T-cell (primary cell): ENCODE results near the gene FIZ1. TPM values are rescaled to one million over a fixed set of nuclear protein-coding genes. Genes with fewer than 3 reads are reported as not detected.

Source experiments
- ATAC-seq, 4 experiments: fragments of 200-7000 bp in 3 of 4; fragments of 150-1000 bp in 1 of 4; cut with Tn5 transposase; replicated peaks in 1 of 4; 1 replicate in 3 of 4; 2 replicates in 1 of 4; pipeline ENCODE4 v1.10.0; 2021; ENCODE audit warnings: moderate library complexity in 3 of 4, mild to moderate bottlenecking in 2 of 4, moderate number of reproducible peaks in 1 of 4
- CTCF ChIA-PET, 2 donors: fragments of 300-600 bp; sonication (Branson Sonifier 250); formaldehyde crosslinking; loops; one replicate each; lab custom pipeline; 2022; ENCODE audit warnings: antibody characterized with exemption in 2 of 2; lab: Charles Lee
- POLR2A ChIA-PET, 2 donors: fragments of 300-600 bp; sonication (Branson Sonifier 250); formaldehyde crosslinking; loops; one replicate each; lab custom pipeline; 2022; ENCODE audit warnings: antibody characterized with exemption in 2 of 2; lab: Charles Lee
- DNase-seq, 35 experiments: peaks; one replicate each; pipeline versions ENCODE4 v3.0.0 to v3.0.0-alpha.2; 2013 to 2023
- H3K27ac ChIP-seq: one replicate; pipeline ENCODE4 v1.5.1; 2013; ENCODE audit warnings: low read length
- H3K27me3 ChIP-seq, 2 experiments: replicated peaks in 1 of 2; 1 replicate in 1 of 2; 2 replicates in 1 of 2; pipeline versions ENCODE4 v1.6.1 to v1.7.0; 2013; ENCODE audit warnings: low read length in 1 of 2, mixed read lengths in 1 of 2; ENCODE audit not compliant: control insufficient read depth in 2 of 2, insufficient read depth in 2 of 2; ENCODE audit errors: extremely low read depth in 1 of 2
- H3K36me3 ChIP-seq, 2 donors: 1 replicate in 1 of 2; 2 replicates in 1 of 2; pipeline versions ENCODE4 v1.6.1 to v1.7.0; 2013; ENCODE audit warnings: low read length in 1 of 2; ENCODE audit not compliant: control insufficient read depth in 2 of 2, insufficient read depth in 1 of 2; ENCODE audit errors: extremely low read depth in 1 of 2
- H3K4me1 ChIP-seq, 2 experiments: 1 replicate in 1 of 2; 2 replicates in 1 of 2; pipeline versions ENCODE4 v1.6.1 to v1.7.0; 2013; ENCODE audit warnings: low read length in 2 of 2, mixed read lengths in 1 of 2; ENCODE audit not compliant: insufficient read depth in 2 of 2, control insufficient read depth in 1 of 2; ENCODE audit errors: extremely low read depth in 1 of 2
- H3K4me3 ChIP-seq, 2 donors: 1 replicate in 1 of 2; 2 replicates in 1 of 2; pipeline versions ENCODE4 v1.5.1 to v1.7.0; 2013; ENCODE audit warnings: mild to moderate bottlenecking in 2 of 2, low read length in 1 of 2, moderate library complexity in 1 of 2; ENCODE audit not compliant: control insufficient read depth in 1 of 2; ENCODE audit errors: extremely low read depth in 1 of 2
- H3K9me3 ChIP-seq: 2 replicates; pipeline ENCODE4 v1.7.0; 2013
- H3K27ac Mint-ChIP-seq, 2 donors: one replicate each; pipeline ENCODE4 v1.8.0; 2020 to 2021; ENCODE audit warnings: mild to moderate bottlenecking in 2 of 2, mixed read lengths in 2 of 2
- H3K27me3 Mint-ChIP-seq, 2 donors: one replicate each; pipeline ENCODE4 v1.8.0; 2021 to 2022; ENCODE audit warnings: mixed read lengths in 2 of 2
- H3K36me3 Mint-ChIP-seq: one replicate; pipeline ENCODE4 v1.8.0; 2021; ENCODE audit warnings: mixed read lengths
- H3K4me1 Mint-ChIP-seq, 3 donors: one replicate each; pipeline ENCODE4 v1.8.0; 2020 to 2022; ENCODE audit warnings: mixed read lengths in 3 of 3, mild to moderate bottlenecking in 1 of 3
- H3K4me3 Mint-ChIP-seq, 3 donors: one replicate each; pipeline ENCODE4 v1.8.0; 2020 to 2022; ENCODE audit warnings: mild to moderate bottlenecking in 3 of 3, mixed read lengths in 3 of 3, moderate library complexity in 3 of 3
- H3K9me3 Mint-ChIP-seq, 3 donors: one replicate each; pipeline ENCODE4 v1.8.0; 2020 to 2022; ENCODE audit warnings: mixed read lengths in 3 of 3
- WGBS: methylation state at CpG from one replicate; pipeline ENCODE4 v1.1.5; 2013; ENCODE audit warnings: missing lambda C conversion rate; ENCODE audit not compliant: insufficient coverage; 5-methylcytosine and 5-hydroxymethylcytosine counted together
- total RNA-seq, 35 experiments: library from RNA in 6 of 35; stranded (reverse) in 6 of 35; fragments of 120-200 nt in 1 of 35; gene quantifications; one replicate each; pipeline versions ENCODE4 v1.2.1 to v1.2.4 and lab custom pipeline; 2013 to 2026

FIZ1 gene
- total RNA-seq, 5 donors from 2014 or later (not counting 1 experiment from before 2014, with no cell fraction given), result 9.8 to 27.7 (median 19.0) TPM

- DNase-seq (peak in 4 of 35 experiments; percentile 36 to 64 (median 40)), ATAC-seq (peak; percentile 1 to 7 (median 4))
- Mint-ChIP-seq H3K36me3 (peaks cover 15% of the 10 kb centered on the region), H3K4me3 (peak overlapping the region; percentile 79 to 88 (median 84)), H3K27me3 (peaks cover 0 to 2% of the 10 kb centered on the region in 2 donors), H3K4me1 (peaks cover 57 to 69% (median 67%) of the 10 kb centered on the region in 3 donors), H3K27ac (peak overlapping the region; percentile 90 to 93), H3K9me3 (no peaks in the 10 kb centered on the region)
- Histone ChIP-seq H3K4me3 (peak overlapping the region; percentile 66 to 79), H3K36me3 (peaks cover 10 to 13% of the 10 kb centered on the region in 2 donors), H3K4me1 (peaks cover 22 to 71% of the 10 kb centered on the region in 2 experiments), H3K9me3 (no peaks in the 10 kb centered on the region), H3K27ac (peak overlapping the region; percentile 63), H3K27me3 (no peaks in the 10 kb centered on the region)
- POLR2A ChIA-PET, result no interaction called here
- CTCF ChIA-PET, result interaction anchor here in 1 of 2 donors (1.5 to 1.7 kb wide), 2 partner anchors 9 to 13 kb away, joined by 4 read pairs; partner anchors contain the start of gene U2AF2
- WGBS, result 0% methylated on average over 25 of the region's 25 CpGs
Observed at GRCh38 chr19:55641426-55642152, 42.3 kb upstream of the FIZ1 start.

DNA sequence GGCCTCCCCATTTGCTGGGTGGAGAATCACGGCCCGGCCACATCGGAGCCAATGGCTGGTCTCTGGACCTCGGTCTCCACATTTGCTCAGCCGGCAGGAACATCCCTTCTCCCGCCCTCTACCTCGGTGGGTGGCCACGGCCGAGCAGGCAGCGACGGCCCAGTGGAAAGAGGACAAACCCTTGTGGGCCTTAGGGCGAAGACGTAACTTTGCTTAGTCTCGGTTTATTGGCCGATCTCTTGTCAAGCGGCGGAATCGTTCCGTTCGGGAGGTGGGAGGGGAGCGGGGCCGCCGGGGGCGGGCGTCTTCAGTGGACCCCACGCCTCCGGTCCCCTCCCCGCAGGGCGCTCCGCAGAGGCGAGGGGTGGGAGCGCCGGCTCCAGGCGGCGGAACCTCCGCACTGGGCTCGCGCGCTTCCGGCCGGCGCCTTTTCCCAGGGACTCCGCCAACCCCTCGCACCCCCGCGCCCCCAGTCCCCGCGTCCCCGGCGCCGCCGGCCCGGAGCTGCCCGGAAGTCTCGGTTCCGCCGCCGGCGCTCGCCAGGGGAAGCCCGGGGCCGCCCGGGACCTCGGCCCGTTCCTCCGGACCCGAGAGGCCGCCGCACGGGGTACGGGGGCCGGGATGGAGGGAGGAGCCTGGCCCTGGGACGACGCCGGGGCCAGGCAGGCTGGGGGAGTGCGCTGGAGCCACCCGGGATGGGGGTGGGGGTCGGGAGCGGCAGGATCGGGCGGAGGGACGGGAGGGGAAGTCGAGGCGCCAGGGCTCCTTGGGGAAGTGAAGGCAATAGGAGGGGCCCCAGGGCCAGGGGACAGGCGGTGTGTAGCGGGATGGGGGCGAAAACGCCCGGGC, 41.5 kb upstream of the FIZ1 start, which contains the start of gene ZNF580:
Gene ZNF580, plus strand, starts transcription at position 426 of the 849 bp plus-strand sequence. CDS start 1,507 bp downstream, outside the sequence.
- Mint-ChIP-seq H3K36me3 (peaks cover 18% of the 10 kb centered on the region), H3K27ac (peak within 1 kb of the TSS; percentile 90 to 93), H3K27me3 (peaks cover 0 to 2% of the 10 kb centered on the region in 2 donors), H3K4me1 (peaks cover 65 to 77% (median 75%) of the 10 kb centered on the region in 3 donors), H3K9me3 (no peaks in the 10 kb centered on the region), H3K4me3 (peak within 1 kb of the TSS; percentile 79 to 88 (median 84))
- POLR2A ChIA-PET, result interaction anchor here in 1 of 2 donors (0.6 kb wide), 1 partner anchor 1121 kb away, joined by 3 read pairs; no protein-coding TSS in a partner anchor
- no peaks in the 10 kb centered on the region for H3K9me3 ChIP-seq
- H3K27me3 ChIP-seq, result no peaks in the 10 kb centered on the region
- H3K4me3 ChIP-seq, result peak within 1 kb of the TSS; percentile 66 to 79
- H3K4me1 ChIP-seq, result peaks cover 29 to 79% of the 10 kb centered on the region in 2 experiments
- peaks cover 10 to 13% of the 10 kb centered on the region in 2 donors for H3K36me3 ChIP-seq
- DNase-seq, result peak in 13 of 35 experiments; percentile 16 to 70 (median 49)
- WGBS, result 2% methylated on average over 72 of the region's 89 CpGs
- peak; percentile 18 to 39 (median 30) for ATAC-seq
- peak within 1 kb of the TSS; percentile 67 for H3K27ac ChIP-seq
- CTCF ChIA-PET, result interaction anchor here in 1 of 2 donors (1.0 to 1.1 kb wide), 2 partner anchors 9 to 16 kb away, joined by 3 to 5 read pairs; partner anchors contain the start of gene ZNF784

DNA sequence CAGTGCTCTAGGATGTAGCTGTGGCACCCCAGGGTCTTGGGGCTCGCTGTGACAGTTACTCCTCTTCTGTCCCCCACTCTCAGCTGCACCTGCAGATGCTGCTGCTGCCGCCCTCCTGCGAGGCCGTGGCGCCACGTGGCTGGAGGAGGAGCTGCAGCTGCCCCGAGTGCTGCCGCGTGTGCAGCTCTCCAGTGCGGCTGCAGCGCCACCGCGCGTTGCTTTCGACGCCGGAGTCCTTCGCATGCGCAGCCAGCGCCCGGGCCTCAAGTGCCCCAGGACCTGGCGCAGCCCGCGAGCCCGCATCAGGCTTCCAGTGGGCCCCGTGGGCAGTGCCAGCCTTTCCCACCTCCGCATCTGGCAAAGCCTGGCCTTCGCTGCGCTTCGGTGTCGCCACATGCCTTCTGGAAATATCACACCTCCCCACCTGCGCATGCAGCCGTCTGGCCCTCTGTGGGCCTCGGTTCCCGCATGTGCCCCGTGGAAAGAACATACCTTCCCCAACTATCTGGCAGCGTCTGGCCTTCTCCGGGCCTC, 40.8 kb upstream of the FIZ1 start:
- peak overlapping the region in 1 of 2 donors; percentile 33 for H3K4me3 ChIP-seq

DNA sequence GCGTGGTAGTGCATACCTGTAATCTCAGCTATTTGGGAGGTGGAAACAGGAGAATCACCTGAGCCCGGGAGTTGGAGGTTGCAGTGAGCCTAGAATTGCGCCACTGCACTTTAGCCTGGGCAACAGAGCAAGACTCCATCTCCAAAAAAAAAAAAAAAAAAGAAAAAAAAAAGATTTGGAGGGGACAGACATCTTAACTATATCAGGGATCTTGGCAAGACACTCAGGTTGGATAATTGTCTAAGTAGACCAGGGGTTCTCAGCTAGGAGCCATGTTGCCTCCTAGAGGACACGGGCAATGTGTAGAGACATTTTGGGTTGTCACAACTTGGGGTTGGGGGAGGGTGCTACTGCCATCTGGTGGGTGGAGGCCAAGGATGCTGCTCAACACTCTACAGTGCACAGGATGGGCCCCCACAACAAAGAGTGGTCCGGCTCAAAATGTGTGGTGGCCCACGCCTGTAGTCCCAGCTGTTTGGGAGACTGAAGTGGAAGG, 39.6 kb upstream of the FIZ1 start:
- Histone ChIP-seq H3K4me1 (peaks cover 24 to 78% of the 10 kb centered on the region in 2 experiments), H3K9me3 (no peaks in the 10 kb centered on the region), H3K36me3 (peaks cover 0 to 2% of the 10 kb centered on the region in 2 donors), H3K27me3 (no peaks in the 10 kb centered on the region), H3K27ac (peak overlapping the region; percentile 9), H3K4me3 (no peak overlapping the region)
- Mint-ChIP-seq H3K27me3 (peaks cover 0 to 2% of the 10 kb centered on the region in 2 donors), H3K27ac (peak overlapping the region; percentile 78 to 84), H3K4me1 (peaks cover 70 to 75% (median 72%) of the 10 kb centered on the region in 3 donors), H3K36me3 (peaks cover 17% of the 10 kb centered on the region), H3K9me3 (no peaks in the 10 kb centered on the region), H3K4me3 (peak overlapping the region; percentile 57 to 88 (median 67))
- ATAC-seq (no peak), DNase-seq (peak in 32 of 35 experiments; percentile 33 to 77 (median 58))
- POLR2A ChIA-PET, result no interaction called here
- WGBS, result 40% methylated on average over 1 of the region's 6 CpGs
- CTCF ChIA-PET, result interaction anchor here in 1 of 2 donors (0.6 to 0.8 kb wide), 3 partner anchors 8 to 33 kb away, joined by 4 to 5 read pairs (median 4); no protein-coding TSS in a partner anchor

More for the DNA sequence above, 40.8 kb upstream of the FIZ1 start:
- ChIA-PET POLR2A (interaction anchor here in 1 of 2 donors (0.6 kb wide), 1 partner anchor 1121 kb away, joined by 3 read pairs; no protein-coding TSS in a partner anchor), CTCF (interaction anchor here in 1 of 2 donors (0.7 to 1.1 kb wide), 3 partner anchors 9 to 16 kb away, joined by 3 to 5 read pairs (median 5); partner anchors contain the start of genes U2AF2 and ZNF784)
- peak overlapping the region; percentile 67 for H3K27ac ChIP-seq
- Mint-ChIP-seq H3K36me3 (peaks cover 17% of the 10 kb centered on the region), H3K4me3 (peak overlapping the region; percentile 66 to 88 (median 75)), H3K27me3 (peaks cover 0 to 2% of the 10 kb centered on the region in 2 donors), H3K4me1 (peaks cover 72 to 78% (median 73%) of the 10 kb centered on the region in 3 donors), H3K9me3 (no peaks in the 10 kb centered on the region), H3K27ac (peak overlapping the region; percentile 84 to 87)
- peak in 34 of 35 experiments; percentile 54 to 90 (median 72) for DNase-seq
- H3K27me3 ChIP-seq, result no peaks in the 10 kb centered on the region
- H3K36me3 ChIP-seq, result peaks cover 6 to 9% of the 10 kb centered on the region in 2 donors
- peak; percentile 28 to 59 (median 36) for ATAC-seq
- no peaks in the 10 kb centered on the region for H3K9me3 ChIP-seq
- H3K4me1 ChIP-seq, result peaks cover 33 to 84% of the 10 kb centered on the region in 2 experiments
- 22% methylated on average over 32 of the region's 38 CpGs for WGBS

GRCh38 chr19:55637534-55637933, 38.2 kb upstream of the FIZ1 start:
- Histone ChIP-seq H3K9me3 (no peaks in the 10 kb centered on the region), H3K4me1 (peaks cover 20 to 72% of the 10 kb centered on the region in 2 experiments), H3K27me3 (no peaks in the 10 kb centered on the region), H3K27ac (no peak overlapping the region), H3K36me3 (peaks cover 0 to 2% of the 10 kb centered on the region in 2 donors), H3K4me3 (no peak overlapping the region)
- 79% methylated on average over 10 of the region's 11 CpGs for WGBS
- ChIA-PET POLR2A (no interaction called here), CTCF (interaction anchor here (0.6 to 1.8 kb wide), 7 partner anchors 10 to 502 kb away, joined by 3 to 12 read pairs (median 4); partner anchors contain the start of gene ZNF784 (in 1 of the 2))
- H3K27me3 Mint-ChIP-seq, result peaks cover 0 to 2% of the 10 kb centered on the region in 2 donors
- H3K9me3 Mint-ChIP-seq, result no peaks in the 10 kb centered on the region
- peaks cover 17% of the 10 kb centered on the region for H3K36me3 Mint-ChIP-seq
- ATAC-seq (no peak), DNase-seq (no peak)
- peak overlapping the region; percentile 64 to 79 for H3K27ac Mint-ChIP-seq
- H3K4me3 Mint-ChIP-seq, result peak overlapping the region; percentile 35 to 98 (median 47)
- peaks cover 63 to 67% (median 67%) of the 10 kb centered on the region in 3 donors for H3K4me1 Mint-ChIP-seq
